AG04449 (cell line): Measurements from ENCODE around the gene LRRTM4.

Source experiments
- CTCF ChIA-PET: fragments of 350-600 bp; formaldehyde crosslinking; extraction: SDS; loops from one replicate; lab custom pipeline; 2021; ENCODE audit warnings: antibody characterized with exemption; lab: Yijun Ruan, JAX
- POLR2A ChIA-PET: fragments of 400-600, 350-600 bp; formaldehyde crosslinking; extraction: SDS; loops from one replicate; lab custom pipeline; 2020; ENCODE audit warnings: antibody characterized with exemption, inconsistent platforms; lab: Yijun Ruan, JAX
- DNase-seq: peaks from one replicate; pipeline ENCODE4 v3.0.0-alpha.2; 2010; ENCODE audit warnings: low read depth, low spot score
- H3K4me3 ChIP-seq: 2 replicates; pipeline ENCODE4 v1.5.1; 2011; ENCODE audit warnings: low read depth, mild to moderate bottlenecking, control low read depth, low read length
- TF ChIP-seq, protein P1 (sequence below): IDR thresholded peaks from one replicate; pipeline ENCODE4 v1.5.1; 2011; ENCODE audit warnings: mild to moderate bottlenecking, moderate library complexity, low read length, control low read depth, inconsistent platforms; ENCODE audit not compliant: insufficient read depth; ENCODE audit errors: missing control alignments

The LRRTM4 gene

DNA sequence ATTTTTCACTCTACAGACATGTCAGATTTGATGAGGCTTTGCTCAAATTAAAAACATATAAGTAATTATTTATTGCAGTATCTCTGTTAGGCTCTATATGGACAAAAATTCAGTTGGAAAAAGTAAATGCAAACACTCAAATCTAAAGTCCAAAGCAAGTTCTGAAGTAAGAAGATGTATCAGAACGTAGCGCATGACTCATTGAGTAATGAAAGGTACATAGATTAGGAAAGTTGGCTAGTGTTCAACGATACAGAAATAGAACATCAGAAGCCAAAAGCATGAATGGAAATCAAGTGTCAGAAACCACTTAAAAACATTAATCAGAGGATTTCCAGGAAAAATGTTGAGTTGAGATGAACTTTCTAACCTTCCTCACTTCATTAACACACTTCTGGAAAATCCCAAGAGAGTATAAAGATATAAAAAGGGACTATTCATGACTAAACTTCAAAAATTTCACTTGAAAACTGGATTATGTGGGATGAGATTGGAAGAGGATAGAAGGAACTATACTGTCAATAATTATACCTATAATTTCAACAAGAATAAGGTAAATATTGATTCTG, 494.1 kb downstream of the LRRTM4 start:
- no peak for DNase-seq
- TF ChIP-seq, protein P1, sequence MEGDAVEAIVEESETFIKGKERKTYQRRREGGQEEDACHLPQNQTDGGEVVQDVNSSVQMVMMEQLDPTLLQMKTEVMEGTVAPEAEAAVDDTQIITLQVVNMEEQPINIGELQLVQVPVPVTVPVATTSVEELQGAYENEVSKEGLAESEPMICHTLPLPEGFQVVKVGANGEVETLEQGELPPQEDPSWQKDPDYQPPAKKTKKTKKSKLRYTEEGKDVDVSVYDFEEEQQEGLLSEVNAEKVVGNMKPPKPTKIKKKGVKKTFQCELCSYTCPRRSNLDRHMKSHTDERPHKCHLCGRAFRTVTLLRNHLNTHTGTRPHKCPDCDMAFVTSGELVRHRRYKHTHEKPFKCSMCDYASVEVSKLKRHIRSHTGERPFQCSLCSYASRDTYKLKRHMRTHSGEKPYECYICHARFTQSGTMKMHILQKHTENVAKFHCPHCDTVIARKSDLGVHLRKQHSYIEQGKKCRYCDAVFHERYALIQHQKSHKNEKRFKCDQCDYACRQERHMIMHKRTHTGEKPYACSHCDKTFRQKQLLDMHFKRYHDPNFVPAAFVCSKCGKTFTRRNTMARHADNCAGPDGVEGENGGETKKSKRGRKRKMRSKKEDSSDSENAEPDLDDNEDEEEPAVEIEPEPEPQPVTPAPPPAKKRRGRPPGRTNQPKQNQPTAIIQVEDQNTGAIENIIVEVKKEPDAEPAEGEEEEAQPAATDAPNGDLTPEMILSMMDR, result no peak
- POLR2A ChIA-PET, result no interaction called here
- no peak overlapping the region for H3K4me3 ChIP-seq
- CTCF ChIA-PET, result no interaction called here

DNA sequence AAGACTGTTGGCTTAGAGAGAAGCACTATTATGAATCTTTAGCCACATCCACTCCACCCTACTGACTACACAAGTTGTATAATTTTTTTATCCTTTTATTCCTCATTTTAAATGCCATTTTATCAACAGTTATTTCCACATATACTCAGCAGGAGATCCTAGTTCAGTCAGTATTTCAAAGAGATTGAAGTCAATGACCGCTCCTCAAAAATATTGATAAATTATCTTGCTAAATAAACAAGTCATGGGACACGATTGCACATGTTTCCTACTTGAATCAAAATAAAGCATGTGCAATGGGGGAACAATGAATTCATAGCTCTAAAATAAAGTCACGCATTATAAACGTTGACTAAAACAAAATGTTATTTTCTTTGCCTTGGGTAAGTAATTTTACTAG, 496.5 kb downstream of the LRRTM4 start:
- no peak overlapping the region for H3K4me3 ChIP-seq
- TF ChIP-seq, protein P1, result no peak
- DNase-seq, result no peak
- CTCF ChIA-PET, result no interaction called here
- POLR2A ChIA-PET, result no interaction called here

DNA sequence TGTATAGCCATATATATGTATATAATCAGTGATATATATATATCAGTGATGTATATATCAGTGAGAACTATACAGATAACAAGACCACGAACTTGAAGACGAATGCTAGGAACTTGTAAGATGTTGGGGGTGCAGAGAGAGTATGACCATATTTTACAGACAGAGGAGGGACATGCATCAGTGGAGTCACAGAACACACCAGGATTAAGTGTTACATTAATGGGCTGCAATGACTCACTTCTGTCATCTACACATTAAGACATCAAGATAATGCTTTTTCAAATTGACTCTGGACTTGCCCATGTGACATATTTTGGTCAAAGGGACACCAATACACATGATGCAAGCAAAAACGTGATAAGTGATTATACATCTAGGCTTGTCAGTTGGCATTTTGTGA, 501.0 kb downstream of the LRRTM4 start:
- no peak for DNase-seq
- POLR2A ChIA-PET, result no interaction called here
- CTCF ChIA-PET, result no interaction called here
- TF ChIP-seq, protein P1, result no peak
- H3K4me3 ChIP-seq, result no peak overlapping the region

DNA sequence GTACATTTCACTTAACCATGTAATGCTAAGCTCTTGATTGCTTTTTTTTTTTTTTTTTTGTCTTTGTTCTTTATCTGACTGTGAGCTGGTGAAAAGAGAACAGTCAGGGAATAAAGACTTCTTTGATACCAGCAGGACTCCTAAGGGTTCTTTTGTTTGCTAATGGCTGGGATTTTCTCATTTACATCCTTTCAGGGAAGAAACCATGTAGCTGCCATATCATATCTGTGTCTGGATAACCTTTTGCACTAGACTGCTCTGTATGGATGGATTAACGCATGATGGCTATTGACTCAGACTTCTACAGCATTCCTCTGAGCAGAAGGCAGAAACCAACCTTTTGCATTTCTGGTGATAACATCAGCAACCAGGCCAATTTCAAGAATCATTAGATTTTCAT, 504.0 kb downstream of the LRRTM4 start:
- TF ChIP-seq, protein P1, result no peak
- no peak overlapping the region for H3K4me3 ChIP-seq
- ChIA-PET POLR2A (no interaction called here), CTCF (no interaction called here)
- no peak for DNase-seq

DNA sequence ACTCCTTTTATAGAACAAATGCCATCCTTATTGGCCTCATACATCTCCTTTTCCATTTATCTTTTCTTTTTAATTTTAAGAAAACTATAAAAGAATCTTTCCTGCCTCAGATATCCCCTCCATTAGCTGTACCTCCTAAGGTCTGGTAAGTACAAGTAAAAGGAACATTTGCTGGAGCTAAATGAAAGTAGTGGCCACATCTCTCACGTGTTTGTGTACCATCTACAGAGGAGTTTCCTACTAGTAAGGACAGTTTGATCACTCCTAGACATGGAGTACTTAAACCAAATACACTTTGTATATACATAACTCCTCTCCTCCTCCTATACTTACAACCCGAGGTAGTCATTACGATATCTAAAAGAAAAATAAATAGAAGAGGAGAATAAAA, 504.8 kb downstream of the LRRTM4 start:
- DNase-seq, result no peak
- TF ChIP-seq, protein P1, result no peak
- POLR2A ChIA-PET, result no interaction called here
- CTCF ChIA-PET, result no interaction called here
- H3K4me3 ChIP-seq, result no peak overlapping the region

DNA sequence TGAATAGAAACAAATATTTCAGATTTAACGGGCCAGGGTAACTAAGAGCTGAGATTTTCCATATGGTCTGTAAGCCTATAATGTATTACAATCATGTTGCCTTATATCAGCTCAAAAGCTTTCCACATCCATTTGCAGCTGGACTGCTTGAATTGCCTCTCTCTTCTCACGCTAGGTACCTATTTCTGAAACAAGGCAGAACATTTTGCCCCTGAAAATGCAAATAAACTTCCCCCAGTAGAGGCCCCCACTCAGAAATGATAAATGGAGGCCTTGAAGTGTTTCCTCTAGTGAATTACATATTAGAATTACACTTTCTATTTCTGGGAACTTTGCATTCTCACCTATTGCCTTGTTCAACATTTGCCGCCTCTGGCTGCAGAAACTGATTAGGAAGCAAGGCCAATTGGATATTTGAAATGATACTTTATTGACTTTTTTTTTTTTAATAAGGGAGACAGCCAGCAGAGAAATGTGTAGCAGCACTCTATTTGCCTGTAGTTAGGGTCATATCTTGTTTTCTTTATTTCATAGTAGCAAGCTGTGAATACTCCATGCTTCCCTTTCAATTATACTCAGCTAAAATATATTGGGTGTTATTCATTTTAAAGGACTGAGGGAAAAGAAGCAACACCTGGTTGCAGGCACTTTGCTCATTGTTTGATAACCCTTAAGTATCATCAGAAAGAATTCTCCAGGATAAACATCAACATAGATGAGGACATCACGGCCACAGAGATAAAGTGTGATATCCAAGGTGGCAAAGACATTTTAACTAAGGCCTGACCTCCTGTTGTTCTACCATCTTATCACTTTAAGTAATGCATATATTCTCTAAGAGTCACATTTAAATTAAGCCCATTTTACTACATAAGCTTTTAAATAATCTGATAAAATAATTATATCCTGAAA, 505.5 kb downstream of the LRRTM4 start:
- TF ChIP-seq, protein P1, result no peak
- ChIA-PET POLR2A (no interaction called here), CTCF (no interaction called here)
- DNase-seq, result no peak
- H3K4me3 ChIP-seq, result no peak overlapping the region
